Measurements from ENCODE around the gene UBIAD1. TPM values are rescaled to one million over a fixed set of nuclear protein-coding genes. Genes with fewer than 3 reads are reported as not detected.

The UBIAD1 gene
- total and polyA plus RNA-seq, 2 of the 13 experiments (the other 11 are each of a cell fraction or from before 2014, with no cell fraction given) = 16.9 to 20.4 TPM

DNA sequence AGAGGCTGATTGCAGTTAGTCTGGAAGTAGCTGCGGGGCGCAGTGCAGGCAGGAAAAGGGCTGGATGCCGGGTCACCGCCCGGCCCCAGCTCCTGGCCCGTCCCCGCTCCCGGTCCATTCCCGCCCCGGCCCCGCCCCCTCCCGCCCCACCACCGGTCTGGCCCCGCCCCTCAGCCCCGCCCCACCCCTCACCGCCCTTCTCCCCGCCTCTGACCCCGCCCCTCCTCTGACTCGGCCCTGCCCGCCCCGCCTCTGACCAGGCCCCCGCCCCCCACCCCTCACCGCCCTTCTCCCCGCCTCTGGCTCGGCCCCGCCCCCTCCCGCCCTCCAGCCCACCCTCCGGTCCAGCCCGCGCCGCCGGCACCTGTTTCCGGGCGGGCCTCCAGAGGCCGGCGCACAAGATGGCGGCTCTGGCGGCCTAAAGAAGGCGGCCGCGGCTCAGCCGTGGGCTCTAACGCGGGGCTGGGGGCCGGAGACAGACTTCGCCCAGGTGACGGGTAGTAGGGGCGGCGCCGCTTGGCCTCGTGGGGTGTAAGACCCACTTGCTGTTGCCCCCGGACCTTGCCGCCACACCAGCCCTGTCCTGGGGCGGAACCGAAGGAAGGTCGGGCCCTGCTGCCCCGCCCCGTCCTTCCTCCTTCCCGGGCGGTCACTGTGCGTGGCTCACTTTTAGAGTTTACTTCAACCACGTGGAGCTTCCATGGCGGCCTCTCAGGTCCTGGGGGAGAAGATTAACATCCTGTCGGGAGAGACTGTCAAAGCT, at the start of gene UBIAD1 (continued):
- TF ChIP-seq SOX13 (IDR thresholded peaks at IDR 0.05) (no peak), SOX13 (CRISPR knock-in tag; conservative IDR thresholded peaks at IDR 0.05 in 1 of 2, IDR thresholded peaks at IDR 0.05 in 1 of 2) (0 out of 4 replicates have a peak, but pooled peaks of 1 of the 2 experiments have one; percentile 6), PHF8 (CRISPR knock-in tag; IDR thresholded peaks at IDR 0.05) (peak; percentile 96), ASH2L (IDR thresholded peaks at IDR 0.05; ENCODE audit: insufficient read length, low read depth, low read length) (peak; percentile 87), U2AF2 (IDR thresholded peaks at IDR 0.05; ENCODE audit: low read depth, low read length) (no peak), ZNF678 (CRISPR knock-in tag; IDR thresholded peaks at IDR 0.05) (peak; percentile 66; the same call in 1 of the 2 replicates), EHMT2 (IDR thresholded peaks at IDR 0.05; ENCODE audit: borderline replicate concordance, low read depth, low read length) (no peak), ZNF180 (CRISPR knock-in tag; IDR thresholded peaks at IDR 0.05; ENCODE audit: borderline replicate concordance, low read depth) (no peak), NFRKB (IDR thresholded peaks at IDR 0.05) (peak; percentile 77), ZNF234 (CRISPR knock-in tag; conservative IDR thresholded peaks at IDR 0.05) (0 out of 2 replicates have a peak, but pooled peaks have one; percentile 56), ZNF878 (CRISPR knock-in tag; IDR thresholded peaks at IDR 0.05) (no peak), EEA1 (CRISPR knock-in tag; IDR thresholded peaks at IDR 0.05; ENCODE audit: borderline replicate concordance) (0 out of 2 replicates have a peak, but pooled peaks have one; percentile 55)
- TF ChIP-seq, protein P1, sequence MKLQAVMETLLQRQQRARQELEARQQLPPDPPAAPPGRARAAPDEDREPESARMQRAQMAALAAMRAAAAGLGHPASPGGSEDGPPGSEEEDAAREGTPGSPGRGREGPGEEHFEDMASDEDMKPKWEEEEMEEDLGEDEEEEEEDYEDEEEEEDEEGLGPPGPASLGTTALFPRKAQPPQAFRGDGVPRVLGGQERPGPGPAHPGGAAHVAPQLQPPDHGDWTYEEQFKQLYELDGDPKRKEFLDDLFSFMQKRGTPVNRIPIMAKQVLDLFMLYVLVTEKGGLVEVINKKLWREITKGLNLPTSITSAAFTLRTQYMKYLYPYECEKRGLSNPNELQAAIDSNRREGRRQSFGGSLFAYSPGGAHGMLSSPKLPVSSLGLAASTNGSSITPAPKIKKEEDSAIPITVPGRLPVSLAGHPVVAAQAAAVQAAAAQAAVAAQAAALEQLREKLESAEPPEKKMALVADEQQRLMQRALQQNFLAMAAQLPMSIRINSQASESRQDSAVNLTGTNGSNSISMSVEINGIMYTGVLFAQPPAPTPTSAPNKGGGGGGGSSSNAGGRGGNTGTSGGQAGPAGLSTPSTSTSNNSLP (IDR thresholded peaks at IDR 0.05; ENCODE audit: low read depth, low read length) = no peak
- TF ChIP-seq, protein P2, sequence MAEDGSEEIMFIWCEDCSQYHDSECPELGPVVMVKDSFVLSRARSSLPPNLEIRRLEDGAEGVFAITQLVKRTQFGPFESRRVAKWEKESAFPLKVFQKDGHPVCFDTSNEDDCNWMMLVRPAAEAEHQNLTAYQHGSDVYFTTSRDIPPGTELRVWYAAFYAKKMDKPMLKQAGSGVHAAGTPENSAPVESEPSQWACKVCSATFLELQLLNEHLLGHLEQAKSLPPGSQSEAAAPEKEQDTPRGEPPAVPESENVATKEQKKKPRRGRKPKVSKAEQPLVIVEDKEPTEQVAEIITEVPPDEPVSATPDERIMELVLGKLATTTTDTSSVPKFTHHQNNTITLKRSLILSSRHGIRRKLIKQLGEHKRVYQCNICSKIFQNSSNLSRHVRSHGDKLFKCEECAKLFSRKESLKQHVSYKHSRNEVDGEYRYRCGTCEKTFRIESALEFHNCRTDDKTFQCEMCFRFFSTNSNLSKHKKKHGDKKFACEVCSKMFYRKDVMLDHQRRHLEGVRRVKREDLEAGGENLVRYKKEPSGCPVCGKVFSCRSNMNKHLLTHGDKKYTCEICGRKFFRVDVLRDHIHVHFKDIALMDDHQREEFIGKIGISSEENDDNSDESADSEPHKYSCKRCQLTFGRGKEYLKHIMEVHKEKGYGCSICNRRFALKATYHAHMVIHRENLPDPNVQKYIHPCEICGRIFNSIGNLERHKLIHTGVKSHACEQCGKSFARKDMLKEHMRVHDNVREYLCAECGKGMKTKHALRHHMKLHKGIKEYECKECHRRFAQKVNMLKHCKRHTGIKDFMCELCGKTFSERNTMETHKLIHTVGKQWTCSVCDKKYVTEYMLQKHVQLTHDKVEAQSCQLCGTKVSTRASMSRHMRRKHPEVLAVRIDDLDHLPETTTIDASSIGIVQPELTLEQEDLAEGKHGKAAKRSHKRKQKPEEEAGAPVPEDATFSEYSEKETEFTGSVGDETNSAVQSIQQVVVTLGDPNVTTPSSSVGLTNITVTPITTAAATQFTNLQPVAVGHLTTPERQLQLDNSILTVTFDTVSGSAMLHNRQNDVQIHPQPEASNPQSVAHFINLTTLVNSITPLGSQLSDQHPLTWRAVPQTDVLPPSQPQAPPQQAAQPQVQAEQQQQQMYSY (CRISPR knock-in tag; IDR thresholded peaks at IDR 0.05) = no peak
- TF ChIP-seq, protein P3, sequence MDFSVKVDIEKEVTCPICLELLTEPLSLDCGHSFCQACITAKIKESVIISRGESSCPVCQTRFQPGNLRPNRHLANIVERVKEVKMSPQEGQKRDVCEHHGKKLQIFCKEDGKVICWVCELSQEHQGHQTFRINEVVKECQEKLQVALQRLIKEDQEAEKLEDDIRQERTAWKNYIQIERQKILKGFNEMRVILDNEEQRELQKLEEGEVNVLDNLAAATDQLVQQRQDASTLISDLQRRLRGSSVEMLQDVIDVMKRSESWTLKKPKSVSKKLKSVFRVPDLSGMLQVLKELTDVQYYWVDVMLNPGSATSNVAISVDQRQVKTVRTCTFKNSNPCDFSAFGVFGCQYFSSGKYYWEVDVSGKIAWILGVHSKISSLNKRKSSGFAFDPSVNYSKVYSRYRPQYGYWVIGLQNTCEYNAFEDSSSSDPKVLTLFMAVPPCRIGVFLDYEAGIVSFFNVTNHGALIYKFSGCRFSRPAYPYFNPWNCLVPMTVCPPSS (IDR thresholded peaks at IDR 0.05) = no peak
- TF ChIP-seq, protein P4, sequence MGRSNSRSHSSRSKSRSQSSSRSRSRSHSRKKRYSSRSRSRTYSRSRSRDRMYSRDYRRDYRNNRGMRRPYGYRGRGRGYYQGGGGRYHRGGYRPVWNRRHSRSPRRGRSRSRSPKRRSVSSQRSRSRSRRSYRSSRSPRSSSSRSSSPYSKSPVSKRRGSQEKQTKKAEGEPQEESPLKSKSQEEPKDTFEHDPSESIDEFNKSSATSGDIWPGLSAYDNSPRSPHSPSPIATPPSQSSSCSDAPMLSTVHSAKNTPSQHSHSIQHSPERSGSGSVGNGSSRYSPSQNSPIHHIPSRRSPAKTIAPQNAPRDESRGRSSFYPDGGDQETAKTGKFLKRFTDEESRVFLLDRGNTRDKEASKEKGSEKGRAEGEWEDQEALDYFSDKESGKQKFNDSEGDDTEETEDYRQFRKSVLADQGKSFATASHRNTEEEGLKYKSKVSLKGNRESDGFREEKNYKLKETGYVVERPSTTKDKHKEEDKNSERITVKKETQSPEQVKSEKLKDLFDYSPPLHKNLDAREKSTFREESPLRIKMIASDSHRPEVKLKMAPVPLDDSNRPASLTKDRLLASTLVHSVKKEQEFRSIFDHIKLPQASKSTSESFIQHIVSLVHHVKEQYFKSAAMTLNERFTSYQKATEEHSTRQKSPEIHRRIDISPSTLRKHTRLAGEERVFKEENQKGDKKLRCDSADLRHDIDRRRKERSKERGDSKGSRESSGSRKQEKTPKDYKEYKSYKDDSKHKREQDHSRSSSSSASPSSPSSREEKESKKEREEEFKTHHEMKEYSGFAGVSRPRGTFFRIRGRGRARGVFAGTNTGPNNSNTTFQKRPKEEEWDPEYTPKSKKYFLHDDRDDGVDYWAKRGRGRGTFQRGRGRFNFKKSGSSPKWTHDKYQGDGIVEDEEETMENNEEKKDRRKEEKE (IDR thresholded peaks at IDR 0.05) = no peak
- TF ChIP-seq, protein P5, sequence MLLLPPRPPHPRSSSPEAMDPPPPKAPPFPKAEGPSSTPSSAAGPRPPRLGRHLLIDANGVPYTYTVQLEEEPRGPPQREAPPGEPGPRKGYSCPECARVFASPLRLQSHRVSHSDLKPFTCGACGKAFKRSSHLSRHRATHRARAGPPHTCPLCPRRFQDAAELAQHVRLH (CRISPR knock-in tag; IDR thresholded peaks at IDR 0.05; ENCODE audit: borderline replicate concordance, low read depth) = no peak

Data from HepG2 (cell line).